Stimulated activated CD8-positive, alpha-beta memory T cell treated with anti-CD3 and anti-CD28 coated beads, Interleukin-7, amount 100 ng/mL, for 24 hours (primary cell): Measurements from ENCODE around the gene USF2.

Experiments
- DNase-seq: peaks from one replicate; pipeline ENCODE4 v3.0.0-alpha.2; 2020; ENCODE audit warnings: low read depth

The USF2 gene

DNA sequence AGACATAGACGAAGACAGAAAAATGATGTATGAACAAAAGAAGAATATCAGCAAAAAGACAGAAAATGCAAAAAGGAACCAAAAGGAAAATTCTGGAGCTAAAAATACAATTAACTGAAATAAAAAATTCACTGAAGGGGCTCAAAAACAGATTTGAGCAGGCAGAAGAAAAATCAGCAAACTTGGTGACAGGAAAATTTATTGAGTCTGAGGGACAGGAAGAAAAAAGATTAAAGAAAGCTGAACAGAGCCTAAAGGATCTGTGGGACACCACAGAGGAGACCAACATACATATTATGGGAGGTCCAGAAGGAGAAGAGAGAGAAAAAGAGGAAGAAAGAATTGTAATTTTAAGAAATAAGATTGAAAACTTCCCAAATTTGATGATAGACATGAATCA lies 27.3 kb upstream of the USF2 start:
- DNase-seq: no peak

DNA sequence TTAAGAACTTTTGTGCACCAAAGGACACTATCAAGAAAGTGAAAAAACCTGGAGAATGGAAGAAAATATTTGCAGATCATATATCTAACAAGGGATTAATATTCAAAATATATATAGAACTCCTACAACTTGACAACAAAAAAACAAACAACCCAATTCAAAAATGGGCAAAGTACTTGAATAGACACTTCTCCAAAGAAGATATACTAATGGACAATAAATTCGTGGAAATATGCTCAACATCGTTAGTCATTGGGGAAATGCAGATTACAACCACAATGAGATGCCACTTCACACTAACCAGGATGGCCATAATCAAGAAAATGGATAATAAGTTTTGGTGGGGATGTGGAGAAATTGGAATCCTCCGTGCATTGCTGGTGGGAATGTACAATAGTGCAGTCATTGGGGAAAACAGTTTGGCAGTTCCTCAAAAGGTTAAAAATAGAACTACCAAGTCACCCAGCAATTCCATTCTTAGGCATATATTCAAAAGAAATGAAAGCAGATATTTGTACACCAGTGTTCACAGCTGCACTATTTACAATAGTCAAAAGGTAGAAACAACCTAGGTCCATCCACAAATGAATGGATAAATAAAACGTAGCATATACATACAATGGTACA lies 22.2 kb upstream of the USF2 start:
- no peak for DNase-seq

DNA sequence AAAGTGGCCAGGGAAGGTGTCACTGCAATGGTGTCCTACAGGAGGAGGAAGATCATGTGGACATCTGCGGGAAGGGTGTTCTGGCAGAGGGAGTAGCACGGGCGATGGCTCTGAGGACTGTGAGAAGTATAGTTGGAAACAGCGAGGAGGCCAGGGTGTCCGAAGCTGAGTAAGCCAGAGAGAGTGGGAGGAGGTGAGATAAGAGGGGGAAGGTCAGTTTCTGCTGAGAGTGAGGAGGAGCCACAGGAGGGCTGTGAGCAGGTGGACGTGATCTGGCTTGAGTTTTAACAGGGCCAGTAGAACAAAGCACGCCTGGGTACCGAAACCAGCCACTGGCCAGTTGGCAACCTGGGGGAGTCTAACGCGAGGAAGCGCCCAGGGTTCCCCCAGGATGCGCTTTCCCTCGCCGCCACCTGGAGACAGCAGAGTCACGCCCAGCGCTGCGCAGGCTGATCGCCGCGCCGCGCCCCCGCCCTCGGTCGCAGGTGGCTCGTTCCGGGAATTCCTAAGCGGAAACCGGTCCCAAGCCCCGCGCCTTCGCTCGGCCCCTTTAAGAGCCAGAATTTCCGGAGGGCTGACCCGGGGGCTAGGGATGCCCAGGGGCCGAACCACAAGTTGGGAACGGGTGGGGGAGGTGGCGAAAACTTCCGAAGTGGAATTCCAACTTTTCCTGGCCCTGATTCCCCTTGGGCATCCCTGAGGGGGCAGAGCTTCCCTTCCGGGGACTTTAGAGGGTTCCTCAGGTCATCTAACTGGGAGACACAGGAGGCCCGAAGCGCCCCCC lies 21.0 kb upstream of the USF2 start:
- no peak for DNase-seq

DNA sequence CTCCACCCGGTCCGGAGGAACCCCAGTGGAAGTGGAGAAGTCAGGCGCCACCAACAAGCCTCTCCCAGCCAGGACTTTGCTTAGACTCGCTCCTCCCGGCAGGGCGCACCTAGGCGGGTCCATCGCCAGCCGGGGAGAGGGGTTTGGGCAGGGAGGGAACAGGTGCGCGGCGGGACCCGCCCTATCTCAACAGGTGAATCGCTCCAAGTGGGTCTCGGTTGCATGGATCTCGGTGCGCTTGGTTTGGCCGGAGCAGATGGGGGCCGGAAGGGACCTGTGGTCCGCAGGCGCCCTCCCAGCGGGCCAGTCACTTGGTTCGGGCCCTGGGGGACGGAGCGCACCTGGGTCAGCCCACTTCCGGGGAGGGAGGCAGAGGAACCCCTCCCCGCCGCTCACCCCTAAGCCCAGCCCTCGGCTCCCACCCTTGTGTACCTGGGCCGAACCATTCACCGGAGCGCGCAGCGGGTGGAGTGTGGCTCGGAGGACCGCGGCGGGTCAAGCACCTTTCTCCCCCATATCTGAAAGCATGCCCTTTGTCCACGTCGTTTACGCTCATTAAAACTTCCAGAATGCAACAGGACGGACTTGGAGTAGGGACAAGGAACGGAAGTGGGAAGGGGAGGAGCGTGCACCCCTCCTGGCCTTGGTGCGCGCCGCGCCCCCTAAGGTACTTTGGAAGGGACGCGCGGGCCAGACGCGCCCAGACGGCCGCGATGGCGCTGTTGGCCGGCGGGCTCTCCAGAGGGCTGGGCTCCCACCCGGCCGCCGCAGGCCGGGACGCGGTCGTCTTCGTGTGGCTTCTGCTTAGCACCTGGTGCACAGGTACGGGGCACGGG lies 20.2 kb upstream of the USF2 start, which contains the start of gene LSR:
Gene LSR (plus strand): TSS at position 693 of the 836 bp plus-strand sequence. CDS start 21 bp downstream, at position 714.
- DNase-seq: peak; percentile 38

DNA sequence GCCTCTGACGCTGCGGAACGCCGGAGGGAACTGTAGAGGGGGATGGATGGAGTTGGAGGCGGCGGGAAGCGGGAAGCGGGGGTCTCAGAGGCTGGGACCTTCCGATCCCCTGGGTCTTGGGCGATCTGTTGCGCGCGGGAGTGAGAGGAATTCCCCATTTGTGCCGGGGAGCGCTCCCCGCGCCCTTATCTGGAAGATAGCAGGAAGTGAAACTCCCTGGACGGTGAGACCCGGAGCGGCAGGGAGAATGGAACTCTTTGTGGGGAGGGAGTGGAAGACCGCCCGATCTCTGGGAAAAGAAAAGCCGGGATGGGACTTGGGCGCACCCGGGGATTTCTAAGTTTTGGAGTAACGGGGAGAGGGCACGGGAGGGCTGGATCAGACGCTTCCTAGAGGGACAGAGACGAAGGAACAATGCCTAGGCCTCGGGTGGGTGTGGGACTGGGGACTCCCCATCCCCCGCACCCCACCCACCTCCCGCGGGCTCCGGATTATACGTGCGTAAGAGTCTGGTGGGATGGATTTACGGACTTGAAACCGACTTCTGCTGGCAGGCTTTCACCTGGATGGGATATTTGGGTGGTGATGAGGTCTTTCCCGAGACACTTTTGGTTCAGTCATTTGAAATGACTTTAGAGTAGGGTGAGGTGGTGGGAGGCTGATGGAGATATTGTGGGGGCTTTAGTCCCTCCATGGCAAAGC lies 19.5 kb upstream of the USF2 start:
- no peak for DNase-seq

DNA sequence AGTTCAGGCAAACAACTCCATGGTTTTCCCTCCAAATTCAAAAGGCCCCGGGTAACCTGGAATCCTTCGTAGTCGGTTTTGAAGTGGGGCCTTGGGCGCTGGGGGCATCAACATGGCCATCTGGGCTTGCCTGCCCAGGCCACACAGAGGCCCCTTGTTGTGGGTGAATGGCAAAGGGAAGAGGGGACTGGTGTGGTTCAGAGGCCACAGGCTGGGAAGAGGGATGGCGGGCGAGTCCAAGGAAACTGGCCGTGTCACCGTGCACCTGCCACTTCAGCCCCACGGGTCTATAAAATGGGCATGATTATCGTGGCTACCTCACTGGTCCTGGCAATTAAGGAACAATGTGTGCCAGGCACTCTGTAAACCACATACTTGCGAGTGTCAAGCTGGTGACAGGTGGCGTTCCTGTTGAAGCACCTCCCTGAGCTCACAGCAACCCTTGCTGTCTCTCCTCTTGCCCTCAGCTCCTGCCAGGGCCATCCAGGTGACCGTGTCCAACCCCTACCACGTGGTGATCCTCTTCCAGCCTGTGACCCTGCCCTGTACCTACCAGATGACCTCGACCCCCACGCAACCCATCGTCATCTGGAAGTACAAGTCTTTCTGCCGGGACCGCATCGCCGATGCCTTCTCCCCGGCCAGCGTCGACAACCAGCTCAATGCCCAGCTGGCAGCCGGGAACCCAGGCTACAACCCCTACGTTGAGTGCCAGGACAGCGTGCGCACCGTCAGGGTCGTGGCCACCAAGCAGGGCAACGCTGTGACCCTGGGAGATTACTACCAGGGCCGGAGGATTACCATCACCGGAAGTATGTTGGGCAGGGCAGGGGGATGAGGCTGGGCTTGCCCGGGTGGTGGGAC lies 18.7 kb upstream of the USF2 start:
- DNase-seq: no peak

DNA sequence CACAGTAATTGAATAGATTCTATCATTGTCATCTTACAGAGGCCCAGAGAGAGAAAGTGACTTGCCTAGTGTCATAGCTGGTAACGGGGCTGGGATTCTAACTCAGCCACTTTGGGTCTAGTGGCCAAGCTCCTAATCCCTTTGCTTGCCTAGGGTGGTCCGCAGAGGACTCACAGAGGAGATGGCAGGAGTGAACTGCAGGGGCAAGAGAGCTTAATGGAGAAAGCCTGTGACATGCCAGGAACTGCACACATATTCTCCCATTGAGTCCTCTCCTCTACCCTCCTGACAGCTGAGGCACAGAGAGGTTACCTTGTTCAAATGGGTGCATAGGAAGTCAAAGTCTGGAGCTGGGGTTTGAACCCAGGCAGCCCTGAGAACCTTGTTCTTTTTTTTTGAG lies 17.3 kb upstream of the USF2 start:
- DNase-seq: no peak

DNA sequence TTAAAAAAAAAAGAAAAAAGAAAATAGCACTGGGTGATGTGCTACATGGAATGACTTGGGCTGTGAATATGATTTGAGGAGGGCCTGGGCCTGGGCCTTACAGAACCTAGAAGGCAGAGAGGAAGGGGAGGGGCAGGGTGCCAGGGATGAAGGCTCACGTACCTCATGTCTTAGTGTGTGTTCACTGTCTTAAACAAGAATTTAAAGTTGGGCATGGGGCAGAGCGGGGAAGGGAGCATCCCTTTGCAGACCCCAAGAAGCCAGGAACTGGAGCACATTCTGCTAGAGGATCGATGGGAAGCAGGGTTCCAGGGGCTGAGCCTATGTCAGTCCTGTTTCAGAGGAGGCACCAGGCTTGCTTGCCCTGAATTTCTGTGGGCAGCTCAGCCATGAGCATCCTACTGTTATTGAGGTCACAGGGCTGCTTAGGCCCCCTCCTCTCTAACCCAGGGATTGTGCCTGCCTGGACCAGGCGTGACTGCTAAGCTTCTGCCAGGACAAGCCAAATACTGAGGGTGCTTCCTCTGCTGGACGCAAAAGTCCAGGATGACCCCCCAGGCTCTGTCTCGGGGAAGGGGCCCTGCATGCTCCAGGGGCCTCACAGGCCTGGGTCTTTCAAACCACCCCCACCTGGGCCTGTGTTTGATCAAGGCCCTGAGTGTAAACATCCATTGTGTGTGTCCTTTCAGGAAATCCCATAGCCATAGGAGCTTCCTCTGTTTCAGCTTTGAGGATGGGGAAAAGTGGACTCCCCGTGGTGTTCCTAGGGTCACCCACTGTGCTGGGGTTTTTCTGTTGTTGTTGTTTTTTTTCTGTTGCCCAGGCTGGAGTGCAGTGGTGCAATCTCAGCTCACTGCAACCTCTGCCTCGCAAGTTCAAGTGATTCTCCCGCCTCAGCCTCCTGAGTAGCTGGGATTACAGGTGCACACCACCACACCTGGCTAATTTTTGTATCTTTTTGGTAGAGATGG lies 15.2 kb upstream of the USF2 start:
- no peak for DNase-seq

DNA sequence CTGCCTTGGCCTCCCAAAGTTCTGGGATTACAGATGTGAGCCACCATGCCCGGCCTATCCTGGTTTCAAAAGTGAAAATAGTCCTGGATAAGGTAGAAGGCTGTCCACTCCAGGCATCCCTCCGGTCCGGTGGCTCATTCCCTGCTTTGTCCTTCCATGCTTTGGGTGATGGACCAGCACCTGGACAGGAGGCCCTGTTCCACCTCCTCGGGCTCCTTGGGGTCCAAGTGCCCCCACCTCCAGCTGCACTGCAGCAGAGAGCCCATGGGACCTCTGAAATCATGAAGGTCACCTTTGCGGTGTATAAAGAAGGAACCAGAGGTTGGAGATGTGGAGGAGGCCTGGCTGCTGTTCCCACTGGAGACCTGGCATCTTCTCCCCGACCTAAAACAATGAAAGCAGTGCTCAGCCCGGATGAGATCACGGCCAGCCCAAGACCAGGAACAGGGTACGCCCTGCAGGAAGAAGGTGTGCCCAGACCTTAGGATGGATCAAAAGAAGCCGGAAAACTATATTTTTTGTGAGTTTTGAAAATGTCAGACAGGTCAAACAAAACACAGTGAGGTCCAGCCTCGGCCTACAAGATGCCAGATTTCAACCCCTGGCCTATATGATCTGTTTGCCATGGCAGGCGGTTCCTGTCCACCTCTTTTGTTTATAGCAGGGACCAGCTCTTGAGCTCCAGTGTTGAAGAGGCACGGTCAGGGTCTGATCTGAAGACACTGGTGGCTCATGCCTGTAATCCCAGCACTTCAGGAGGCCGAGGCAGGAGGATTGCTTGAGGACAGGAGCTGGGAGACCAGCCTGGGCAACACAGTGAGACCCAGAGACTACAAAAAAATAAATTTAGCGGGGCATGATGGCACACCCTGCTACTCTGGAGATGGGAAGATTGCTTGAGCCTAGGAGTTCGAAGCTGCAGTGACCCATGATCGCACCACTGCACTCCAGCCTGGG lies 14.1 kb upstream of the USF2 start:
- no peak for DNase-seq

DNA sequence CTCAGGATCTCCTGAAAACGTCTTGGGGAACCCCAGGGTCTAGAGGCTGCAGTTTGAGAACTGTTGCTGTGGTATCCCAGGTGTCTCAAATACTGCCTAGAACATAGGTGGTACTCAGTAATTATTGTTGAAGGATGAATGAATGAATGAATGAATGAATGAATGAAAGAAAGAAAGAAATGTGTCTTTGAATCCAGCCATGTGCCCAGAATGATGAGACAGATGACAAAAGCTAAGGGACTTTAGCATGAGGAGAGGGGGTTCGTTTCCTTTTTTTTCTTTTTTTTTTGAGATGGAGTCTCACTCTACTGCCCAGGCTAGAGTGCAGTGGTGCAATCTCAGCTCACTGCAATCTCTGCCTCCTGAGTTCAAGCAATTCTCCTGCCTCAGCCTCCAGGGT lies 12.2 kb upstream of the USF2 start:
- no peak for DNase-seq

DNA sequence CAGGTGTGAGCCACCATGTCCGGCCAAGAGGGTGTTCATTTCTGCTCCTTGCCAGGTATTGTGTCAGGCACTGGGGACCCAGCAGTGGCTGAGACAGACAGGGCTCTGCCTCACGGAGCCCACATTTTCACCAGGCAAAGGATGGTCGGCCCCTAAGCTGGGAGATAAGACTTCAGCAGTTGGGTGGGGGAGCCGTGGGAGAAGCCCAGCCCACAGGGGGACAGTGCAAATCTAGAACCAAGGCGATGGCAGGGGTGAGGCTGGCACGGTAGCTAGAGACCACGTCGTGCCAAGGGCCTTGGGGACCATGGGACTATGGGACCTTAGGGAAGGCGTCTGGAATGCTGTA lies 11.7 kb upstream of the USF2 start:
- DNase-seq: no peak

DNA sequence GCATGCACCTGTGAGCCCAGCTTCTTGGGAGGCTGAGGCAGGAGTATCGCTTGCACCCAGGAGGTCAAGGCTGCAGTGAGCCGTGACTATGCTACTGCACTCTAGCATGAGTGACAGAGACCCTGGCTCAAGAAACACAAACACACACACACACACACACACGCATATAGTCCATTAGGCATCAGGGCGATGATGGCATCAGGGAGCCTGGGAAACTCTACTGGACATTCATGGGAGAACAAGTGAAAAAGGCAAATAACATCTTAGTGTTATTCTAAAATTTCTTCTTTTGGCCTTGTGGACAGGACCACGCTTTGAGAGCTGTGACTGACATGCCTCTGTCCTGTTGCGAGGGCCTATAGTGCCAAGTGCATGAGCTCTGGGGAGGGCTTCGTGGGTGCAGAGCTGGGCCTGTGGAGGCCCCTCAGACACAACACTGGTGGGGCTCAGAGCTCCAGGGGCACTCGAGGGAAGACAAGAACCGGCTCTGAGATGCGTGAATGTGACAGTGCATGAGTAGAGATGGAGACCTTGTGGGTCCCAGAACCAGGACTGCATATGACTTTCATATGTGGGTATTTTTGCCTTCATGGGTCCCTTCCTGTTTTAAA lies 8.0 kb upstream of the USF2 start:
- DNase-seq: no peak

DNA sequence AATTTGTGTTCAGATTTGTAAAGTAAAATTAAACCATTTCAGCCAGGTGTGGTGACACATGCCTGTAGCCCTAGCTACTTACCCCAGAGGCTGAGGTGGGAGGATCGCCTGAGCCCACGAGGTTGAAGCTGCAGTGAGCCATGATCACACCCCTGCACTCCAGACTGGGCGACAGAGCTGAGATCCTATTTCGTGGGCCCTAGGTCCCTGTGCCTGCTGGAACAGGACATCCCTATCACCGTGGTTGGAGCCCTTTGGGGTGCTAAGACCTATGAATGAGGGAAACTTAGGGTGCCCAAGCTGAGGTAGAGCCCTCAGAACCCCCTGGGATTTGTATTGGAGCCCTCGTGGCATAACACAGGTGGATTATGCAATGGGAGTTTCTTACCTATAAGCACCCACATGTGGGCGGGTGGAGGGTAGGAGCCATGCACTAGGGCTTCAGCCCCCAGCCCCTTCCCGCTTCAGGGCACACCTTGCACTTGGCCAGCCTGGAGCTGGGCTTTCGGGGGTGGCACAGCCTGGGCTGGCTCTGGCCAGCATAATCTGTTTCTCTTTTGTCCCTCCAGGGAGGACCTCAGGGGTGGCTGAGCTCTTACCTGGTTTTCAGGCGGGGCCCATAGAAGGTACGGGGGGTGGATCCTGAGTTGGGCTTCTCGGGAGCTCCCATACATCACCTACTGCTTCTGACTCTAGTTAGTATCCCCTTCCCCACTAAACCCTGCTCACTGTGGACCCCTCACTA lies 7.2 kb upstream of the USF2 start:
- no peak for DNase-seq

DNA sequence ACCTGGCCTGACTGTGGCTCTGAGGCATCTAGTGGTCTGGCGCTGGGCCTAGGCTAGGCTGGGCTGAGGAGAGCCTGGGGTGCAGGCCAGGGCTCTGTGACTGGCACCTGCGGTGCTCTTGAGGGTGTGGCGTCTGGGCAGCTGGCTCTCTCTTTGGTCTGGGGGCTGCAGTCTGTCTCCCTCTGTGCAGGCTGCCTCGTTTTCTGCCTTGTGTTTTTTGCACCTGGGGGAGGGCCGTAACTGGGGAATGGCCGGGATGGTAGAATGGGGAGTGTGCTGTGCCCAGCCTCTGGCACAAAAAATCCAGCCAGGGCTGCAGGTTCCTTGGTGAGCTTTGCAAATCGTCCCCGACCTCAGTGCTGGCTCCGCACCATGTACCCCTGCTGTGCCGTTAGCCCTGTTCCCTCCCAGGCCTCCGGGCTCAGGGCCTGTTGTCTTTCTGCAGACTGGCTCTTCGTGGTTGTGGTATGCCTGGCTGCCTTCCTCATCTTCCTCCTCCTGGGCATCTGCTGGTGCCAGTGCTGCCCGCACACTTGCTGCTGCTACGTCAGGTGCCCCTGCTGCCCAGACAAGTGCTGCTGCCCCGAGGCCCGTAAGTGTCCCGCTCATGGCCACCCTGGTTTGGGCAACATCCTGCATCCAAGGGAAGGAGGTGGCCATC lies 6.5 kb upstream of the USF2 start:
- no peak for DNase-seq

DNA sequence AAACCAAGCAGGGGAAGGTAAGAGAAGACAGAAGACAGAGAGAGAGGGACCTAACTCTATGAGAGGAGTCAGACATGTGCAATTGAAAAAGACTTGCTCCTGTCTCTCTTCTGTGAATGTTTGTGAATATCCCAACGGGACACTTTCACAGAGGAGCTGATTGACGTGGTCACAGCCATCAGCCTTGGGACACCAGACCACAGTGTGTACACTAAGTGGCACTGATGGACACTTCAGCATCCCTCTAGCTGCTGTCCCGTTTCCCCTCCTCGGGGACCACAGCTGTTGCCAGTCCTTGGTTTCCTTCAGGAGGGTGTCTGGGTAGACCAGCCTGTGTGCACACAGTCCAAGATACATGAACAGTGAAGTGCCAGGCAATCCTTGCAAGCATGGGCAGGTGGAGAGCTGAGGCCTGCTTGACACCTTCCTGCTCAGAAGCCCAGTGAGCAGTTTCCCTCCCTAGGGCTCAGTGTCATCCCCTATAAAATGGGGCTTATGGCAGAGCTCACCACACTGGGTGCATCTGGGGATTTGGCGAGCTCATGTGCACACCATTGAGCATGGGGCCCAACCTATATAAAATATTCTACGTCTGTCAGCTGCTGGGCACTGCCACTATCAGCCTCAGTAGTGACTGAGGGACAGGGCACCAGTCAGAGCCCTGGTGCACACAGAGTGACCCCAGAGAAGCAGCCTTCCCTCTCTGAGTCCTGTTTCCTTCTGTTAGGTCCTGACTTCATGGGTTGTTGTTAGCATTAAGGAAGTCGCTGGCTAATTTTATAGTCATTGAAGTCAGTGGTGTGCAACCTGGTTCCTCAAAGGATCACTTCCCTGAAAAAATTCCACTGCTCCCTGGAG lies 4.3 kb upstream of the USF2 start:
- DNase-seq: no peak
